GM10847 (cell line): ENCODE results near the gene SOX18.

Experiments used
- POLR2A ChIP-seq: IDR thresholded peaks from 2 replicates; pipeline ENCODE4 v1.6.1; 2011; ENCODE audit not compliant: insufficient read length; ENCODE audit errors: extremely low read depth

Gene SOX18

DNA sequence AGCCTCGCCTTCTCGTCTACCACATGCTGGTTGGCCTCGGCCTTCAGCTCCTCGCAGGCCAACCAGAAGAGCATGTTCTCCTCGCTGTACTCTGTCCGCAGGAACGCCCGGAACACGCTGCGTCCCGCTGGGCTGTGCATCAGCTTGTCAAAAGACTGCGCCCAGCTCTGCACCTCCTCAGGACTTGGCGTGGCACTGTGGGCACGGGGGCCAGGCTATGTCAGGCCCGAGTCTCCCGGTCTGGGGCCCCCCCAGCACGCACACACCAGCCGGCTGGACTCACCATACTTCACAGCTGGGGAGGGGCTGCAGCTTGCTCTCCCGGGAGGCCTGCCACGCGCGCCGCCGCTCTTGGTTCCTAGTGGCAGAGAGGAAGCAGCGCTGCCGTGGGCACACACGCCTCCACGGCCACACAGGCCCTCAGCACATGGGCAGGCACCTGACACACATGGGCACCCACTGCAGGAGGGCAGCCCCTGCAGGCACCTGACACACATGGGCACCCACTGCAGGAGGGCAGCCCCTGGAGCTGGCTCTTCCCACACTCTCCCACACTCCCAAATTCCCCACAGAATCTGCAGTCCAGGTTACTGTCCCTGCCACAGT is 24.8 kb upstream of the SOX18 start:
- TF ChIP-seq POLR2A, result no peak

DNA sequence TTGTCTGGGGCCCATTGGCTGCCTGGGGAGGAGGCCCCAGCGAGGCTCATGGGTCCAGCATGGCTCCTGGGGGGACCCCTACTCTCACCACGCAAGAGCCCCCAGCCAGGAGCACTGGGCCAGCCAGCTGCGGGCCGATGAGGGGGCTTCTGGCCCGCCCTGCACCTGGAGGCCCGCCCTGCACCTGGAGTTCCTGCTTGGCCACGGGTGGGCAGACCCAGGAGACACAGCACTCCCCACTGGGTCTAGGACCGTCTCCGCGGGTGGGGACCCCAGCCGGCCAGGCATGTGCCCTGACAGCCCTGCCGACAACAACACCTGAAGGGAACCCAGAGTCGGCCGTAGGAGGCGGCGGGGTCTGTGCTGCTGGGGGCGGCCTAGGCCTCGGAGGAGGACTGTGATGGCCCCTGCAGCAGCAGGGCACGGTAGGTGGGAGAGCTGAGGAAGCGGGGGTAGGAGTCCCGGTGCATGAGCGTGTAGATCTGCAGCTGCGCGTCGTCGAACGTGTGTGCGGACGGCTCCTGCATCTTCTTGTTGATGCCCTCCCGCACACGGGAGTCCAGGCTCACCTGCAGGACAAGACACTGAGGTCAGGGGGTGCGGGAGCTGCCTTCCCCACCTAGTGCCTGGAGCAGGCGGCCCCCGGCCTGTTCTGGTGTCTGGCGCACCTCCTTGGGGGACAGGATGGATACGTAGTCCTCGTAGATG is 24.2 kb upstream of the SOX18 start:
- no peak for TF ChIP-seq POLR2A

DNA sequence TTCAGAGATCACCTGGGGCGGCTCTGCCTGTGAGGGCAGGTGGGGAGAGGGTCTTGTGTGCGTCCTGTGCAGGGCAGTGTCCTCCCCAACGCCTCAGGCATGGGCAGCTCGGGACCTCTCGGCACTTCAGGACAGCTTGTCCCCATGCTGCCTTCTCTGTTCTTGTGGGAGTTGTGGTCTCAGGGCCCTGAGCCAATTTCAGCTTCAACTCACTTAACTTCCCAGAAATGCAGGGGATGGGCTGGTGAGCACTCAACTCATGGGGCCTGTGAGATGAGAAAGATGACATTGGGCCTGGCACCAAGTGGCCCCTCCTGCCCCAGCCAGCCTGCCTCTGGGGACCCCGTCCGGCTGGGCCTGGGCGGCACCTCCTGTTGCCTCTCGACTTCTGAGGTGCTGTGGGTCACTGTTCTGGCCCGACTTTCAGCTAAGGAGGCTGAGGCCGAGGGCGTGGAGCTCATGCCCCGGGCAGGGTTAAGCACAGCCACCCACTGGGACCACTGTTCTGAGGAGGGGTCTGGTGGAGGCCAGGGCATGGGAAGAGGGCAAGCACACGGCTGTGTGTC is 23.1 kb upstream of the SOX18 start:
- no peak for TF ChIP-seq POLR2A

DNA sequence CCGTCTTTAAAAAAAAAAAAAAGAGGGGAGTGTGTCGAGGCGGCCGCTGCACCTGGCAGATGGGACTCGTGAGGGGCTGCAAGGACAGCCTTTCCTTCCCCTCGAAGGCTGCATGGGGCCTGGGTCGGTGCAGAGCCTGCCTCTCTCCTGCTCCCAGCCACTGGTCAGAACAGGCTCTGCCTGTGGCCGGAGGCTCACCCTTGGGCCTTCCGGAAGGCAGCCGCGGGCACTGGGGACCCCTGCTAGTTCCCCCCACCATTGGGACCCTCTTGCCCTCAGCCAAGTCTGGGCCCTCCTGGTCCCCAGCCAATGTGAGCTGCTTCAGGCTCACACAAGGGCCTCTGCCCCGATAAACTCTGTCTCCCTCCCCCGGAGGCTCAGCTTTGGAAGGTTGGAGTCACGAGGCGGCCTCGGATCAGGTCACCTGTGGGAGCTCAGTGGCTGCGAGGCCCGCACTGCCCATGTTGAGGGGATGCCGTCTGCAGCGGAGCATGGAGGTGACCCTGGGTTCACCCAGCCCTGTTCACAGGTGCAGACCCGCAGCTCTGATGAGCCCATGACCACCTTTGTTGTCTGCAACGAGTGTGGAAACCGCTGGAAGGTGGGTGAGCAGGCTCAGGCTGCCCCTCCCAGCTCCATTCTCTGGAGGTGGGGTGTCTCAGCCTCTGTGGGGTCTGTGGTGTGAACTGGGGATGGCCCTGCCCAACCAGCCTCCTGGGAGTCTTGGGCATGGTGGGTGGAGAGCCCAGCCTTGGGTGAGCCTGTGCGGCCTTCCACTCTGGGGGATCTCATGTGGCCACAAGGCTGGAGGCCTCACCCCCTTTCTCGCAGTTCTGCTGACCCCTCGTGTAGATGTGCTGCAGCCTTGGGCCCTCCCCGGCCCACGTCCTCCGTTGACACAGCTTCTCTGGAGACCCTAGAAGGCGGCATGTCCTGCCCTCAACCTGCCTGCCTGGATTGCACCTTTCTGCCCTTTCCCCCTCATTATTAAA is 22.2 kb upstream of the SOX18 start:
- no peak for TF ChIP-seq POLR2A

DNA sequence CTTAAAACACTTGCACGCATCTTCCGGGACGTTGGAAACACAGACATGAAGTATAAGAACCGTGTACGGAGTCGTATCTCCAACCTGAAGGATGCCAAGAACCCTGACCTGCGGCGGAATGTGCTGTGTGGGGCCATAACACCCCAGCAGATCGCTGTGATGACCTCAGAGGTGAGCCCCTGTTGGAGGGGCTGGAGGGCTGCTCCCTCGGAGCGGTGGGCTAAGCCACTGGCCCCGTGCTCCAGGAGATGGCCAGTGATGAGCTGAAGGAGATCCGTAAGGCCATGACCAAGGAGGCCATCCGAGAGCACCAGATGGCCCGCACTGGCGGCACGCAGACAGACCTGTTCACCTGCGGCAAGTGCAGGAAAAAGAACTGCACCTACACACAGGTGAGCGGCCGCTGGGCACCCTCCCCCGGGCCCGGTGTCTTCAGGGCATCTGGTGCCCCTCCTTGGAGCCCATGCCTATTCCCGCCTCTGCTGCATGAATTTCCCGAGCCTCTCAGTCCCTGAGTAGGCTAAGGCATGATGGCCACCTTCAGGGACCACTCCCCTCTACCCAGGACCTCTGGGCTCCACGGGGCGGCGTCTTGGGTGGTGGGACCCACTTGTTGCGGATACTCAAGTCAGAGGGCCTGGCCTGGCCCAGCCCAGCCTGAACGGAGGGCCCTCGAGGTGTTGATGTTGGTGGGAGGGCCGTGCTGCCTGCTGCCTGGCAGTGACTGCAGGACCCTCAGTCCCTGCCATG is 21.0 kb upstream of the SOX18 start:
- TF ChIP-seq POLR2A, result no peak

DNA sequence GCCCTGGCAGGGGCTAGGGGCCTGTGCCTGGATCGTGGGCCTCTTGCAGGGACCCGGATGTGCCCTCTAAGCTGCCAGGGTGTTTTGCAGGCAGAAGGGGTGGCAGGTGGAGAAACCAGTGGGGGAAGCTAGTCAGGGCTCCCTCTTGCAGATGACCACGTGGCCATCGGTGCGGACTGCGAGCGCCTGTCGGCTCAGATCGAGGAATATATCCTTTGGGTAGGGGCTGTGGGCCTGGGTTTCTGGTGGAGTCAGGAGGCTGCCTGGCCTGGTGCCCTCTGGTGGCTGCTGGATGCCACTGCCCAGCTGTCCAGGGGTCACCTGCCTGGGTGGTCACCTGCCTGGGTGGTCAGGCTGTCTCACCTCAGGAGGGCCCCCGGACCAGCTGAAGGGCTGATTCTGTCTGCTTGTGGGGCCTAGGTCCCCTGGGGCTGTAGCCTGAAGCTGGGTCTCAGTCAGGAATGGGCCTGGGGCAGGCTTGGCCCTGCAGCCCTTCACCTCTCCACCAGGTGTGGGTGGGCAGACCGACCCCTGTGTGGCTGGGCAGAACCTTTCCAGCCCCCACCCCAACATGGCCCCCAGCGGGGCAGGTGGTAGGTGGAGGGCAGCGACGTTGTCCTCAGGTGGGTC is 20.3 kb upstream of the SOX18 start:
- no peak for TF ChIP-seq POLR2A

DNA sequence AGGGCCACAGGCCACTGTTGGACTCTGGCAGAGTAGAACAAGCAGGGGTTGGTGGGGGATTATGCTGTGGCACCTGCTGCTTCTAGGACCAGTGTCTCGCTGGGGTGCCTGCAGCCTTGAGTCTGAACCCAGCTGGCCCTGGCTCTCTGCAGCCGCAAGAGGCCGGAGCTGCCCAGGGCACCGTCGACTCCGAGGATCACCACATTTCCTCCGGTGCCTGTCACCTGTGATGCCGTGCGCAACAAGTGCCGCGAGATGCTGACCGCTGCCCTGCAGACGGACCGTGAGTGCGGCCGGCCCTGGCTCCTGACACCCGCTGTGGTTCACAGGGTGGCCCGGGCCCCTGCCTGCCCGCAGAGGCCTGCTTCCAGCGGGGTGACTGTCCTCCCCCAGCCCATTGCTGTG is 19.8 kb upstream of the SOX18 start:
- TF ChIP-seq POLR2A, result no peak

DNA sequence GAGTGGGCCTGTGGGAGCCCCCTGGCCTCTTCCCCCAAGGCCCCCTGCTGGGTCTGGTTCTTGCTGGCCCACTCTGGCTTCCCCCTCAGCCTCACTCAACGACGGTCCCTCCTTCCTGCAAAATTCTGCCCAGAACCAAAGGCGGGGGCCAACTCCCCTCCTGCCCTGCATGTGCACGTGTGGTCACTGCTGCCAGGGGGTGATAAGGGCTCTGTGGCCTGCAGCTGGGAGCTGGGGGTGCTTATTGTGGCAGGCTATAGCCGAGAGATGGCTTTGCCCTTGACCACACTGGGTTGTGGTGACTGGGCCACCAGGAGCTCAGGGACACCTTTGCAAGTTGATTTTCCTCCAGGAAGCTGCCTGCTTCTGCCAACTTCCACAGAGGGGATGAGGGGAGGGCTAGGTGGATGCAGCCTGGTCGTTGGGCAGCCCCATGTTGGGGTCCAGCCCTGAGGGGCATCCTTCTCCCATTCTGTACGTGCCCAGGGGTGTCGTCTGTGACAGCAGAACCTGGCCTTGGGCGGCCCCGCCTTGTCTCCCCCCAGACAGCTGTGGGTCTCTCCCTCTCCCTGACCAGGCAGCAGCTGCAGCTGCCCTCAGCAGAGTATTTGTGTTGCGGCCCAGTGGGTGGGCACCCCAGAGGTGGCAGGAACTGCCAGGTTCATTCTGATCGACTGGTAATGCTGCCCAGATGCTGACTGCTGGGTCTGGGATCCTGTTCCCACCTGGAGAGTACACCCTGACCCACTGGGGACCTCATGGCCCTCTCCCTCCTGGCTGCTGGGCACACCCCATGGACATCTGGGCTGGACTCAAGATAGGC is 19.2 kb upstream of the SOX18 start:
- TF ChIP-seq POLR2A, result no peak

DNA sequence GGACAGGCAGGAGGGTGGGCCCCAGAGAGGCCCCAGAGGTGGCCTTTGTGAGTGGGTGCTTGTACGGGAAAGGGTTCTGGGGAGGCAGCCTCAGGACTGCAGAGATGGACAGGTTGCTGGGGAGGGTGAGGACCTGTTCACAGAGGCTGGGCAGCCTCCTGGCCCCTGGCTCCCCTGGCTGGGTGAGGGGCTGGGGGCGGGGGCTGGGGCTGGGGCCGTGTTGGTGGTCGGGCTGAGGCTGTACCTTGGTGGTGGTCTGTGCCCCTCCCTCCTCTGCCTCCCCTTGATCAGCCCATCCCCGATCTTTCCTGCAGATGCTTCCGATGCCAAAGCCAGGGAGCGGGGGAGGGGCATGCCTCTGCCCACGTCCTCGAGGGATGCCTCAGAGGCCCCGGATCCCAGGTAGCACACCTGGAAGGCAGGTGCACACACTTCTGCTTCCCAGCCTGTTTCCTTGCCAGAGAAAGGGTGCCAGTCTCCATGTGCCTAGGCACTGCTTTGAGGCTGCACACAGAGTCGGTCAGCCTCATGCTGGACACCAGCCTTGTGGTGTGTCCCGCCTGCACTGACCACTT is 18.4 kb upstream of the SOX18 start:
- no peak for TF ChIP-seq POLR2A

DNA sequence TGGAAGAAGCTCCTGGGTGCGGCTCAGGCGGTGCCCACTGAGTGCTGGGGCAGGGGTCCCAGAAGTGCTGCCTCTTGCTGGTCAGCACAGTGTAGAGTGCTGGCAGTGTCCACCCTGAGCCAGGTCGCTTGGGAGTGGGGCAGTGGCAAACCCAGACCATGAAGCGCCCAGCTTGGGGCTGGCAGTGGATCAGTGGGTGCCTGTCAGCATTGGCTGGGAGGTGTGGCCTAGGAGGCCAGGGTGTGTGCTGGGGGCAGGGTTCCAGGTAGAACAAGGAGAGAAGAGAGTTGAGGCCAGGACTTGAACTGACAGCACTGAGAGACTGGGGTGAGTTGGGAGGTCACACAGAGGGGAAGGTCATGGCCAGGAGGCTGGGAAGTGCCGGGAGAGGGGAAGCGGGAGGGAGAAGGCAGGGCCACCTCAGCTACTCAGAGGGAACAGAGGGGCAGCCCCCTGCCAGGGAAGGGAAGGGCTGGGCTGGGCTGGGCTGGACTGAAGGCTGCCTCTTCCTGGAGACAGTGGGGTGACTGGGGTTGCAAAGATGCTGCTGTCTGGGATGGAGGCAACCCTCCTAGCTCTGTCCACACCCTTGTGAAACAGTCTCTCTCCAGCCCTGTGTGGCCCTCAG is 17.7 kb upstream of the SOX18 start:
- TF ChIP-seq POLR2A, result no peak

DNA sequence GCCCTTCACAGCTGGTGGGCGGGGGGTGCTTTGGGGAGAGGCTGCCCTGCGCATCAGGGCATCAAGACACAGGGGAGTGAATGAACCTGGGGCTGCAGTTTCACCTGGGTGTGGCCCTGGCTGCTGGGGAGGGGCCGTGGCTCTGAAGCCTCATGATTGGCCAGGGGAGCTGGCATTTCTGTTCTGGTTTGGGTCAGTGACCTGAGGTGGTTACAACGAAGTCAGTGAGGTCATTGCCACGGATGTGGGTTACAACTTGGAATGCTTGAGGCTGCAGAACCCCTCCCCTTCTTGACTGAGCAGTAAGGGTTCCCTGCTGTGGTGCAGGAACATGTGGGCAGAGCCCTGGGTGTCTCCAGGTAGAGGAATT is 16.5 kb upstream of the SOX18 start:
- no peak for TF ChIP-seq POLR2A

DNA sequence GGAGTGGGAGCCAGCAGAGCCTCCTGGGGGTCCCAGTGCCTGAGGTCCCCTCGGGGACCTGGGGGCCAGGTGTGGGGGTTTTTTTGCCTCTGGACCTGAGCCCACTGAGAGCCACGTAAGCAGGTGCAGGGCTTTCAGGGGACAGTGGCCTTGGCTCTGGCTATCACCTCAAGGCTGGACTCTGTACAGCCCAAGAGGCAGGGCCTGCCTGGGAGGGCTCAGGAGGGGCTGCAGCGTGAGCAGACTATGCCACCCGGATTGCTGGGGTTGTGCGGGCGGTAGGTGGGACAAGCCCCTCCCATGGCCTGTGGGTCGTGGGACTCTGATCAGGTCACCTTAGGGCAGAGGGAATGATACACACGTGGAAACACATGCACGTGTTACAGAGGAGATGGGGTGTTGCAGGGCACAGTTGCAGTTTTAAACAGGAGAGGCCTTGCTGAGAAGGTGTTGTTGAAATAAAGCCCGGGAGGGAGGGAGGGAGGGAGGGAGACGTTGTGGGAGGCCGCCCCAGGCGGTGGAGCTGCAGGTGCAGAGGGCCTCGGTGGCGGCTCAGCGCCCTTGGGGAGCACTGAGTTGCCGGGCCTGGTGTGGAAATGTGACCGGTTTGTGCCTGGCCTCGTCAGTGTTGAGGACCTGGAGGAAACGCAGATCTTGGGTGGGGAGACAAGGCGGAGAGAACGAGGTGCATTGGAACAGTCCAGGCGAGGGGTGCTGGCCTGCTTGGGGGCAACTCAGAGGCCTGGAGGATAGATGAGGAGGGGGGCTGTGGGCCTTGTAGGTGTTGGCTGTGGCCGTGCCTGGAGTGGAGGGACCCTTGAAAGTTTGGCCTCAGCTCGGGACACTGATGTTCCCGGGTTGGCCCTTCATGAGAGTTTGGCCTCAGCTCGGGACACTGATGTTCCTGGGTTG is 15.9 kb upstream of the SOX18 start:
- TF ChIP-seq POLR2A, result no peak

DNA sequence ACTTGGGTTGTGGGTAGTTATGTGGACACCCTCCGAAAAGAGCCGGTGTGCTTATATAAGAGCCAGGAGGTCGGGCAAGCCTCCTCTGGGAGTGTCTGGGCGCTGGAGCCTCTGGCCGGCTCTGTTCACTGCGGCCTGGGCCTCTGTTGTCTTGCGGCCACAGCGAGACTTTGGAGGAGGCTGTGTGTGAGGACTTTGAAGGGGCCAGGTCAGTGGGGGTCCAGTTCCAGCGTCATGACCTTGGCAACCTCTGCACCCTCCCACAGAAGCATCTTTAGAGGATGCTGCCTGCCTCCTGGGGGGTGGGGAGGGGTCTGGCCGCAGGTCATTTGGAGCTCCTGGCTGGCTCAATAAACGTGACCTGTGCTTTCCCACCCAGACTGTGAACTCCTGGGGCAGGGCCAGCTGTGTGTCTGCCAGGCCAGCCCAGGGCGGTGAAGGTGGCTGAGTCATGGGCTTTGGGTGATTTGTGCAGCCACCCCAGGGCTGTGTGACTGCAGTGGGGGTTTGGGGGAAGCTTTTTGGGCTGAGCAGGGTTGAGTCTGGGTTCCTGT is 14.8 kb upstream of the SOX18 start:
- no peak for TF ChIP-seq POLR2A
